NCI-H1092 (cell line): Measurements from ENCODE around the gene INSRR.

Experiments
- DNase-seq: peaks from one replicate; lab custom pipeline; 2025; lab: John Stamatoyannopoulos, UW

INSRR gene

DNA sequence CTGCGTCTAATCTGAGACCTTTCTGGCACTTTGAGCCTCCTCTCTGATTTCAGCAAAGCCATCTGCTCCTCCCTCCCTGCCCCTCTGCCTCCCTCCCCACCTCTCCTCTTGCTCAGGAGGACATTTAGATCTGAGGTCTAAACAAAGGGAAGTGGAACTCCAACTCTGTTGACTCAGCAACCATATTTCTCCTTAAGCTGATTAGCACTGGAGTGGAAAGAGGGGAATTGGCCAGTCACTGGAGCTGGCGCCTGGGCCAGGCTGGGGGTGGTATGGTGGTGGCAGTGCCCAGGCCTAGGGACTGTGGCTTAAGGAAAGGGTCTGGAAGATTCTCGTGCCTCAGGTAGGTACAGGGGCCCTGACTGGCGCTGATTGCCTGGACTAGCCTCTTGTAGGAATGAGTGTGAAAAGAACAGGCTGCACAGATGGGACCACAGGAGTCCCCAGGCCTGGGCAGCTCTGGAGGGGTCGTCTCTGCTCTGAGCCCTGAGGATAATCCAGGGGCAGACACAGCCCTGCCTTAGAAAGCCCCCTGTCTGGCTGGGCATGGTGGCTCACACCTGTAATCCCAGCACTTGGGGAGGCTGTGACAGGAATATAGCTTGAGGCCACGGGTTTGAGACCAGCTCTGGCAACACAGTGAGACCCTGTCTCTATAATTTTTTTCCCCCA is 54.2 kb downstream of the INSRR start:
- peak; percentile 66 for DNase-seq

DNA sequence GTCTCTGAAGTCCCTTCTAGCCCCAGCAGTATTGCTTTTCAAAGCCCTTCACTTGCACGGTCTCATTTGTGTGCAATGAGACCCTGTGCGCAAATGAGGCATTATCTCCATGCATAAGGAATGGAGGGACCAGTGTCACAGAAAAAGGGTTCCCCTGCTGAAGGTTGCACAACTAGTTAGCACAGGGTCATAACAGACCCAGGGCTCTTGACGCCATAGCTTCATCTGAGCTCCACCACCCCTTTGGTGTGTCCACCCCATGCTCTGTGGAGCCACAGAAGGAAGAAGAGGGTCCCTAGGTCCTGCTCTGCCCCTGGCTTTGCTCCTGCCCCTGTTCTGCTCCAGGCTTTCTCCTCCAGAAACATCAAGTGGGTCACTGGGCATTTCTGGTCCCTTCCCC is 54.9 kb downstream of the INSRR start:
- DNase-seq, result no peak

DNA sequence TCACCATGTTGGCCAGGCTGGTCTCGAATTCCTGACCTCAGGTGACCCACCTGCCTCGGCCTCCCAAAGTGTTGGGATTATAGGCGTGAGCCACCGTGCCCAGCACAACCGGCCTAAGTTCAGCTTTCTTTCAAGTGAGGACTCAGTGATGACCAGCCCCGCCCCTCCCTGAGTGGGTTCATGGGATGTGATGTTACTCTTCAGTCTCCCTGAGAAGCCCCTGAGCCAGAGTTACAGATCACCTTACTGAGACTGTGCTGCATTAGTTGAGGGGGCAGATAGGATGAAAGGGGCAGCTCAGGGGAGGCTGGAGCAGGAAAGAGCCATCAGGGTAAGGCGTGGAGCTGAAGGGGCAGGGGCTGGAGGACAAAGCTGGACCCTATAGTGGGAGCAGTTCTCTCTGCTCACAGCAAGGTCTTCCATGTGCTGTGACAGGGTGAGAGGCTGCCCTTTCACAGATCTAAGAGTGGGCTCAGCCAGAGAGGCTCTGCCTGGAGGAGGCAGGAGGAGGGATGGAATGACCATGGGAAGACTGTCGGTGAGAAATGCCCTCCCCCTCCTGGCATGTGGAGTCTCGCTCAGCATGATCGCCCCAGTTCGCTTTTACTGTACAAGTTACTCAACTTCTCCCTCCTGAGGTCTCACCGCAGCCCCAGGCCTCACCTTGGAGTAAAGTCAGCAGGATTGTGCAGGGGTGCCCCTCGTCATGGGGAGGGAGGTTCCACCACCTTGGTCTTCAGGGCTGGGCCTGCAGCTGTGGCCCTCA is 55.6 kb downstream of the INSRR start:
- DNase-seq, result no peak

DNA sequence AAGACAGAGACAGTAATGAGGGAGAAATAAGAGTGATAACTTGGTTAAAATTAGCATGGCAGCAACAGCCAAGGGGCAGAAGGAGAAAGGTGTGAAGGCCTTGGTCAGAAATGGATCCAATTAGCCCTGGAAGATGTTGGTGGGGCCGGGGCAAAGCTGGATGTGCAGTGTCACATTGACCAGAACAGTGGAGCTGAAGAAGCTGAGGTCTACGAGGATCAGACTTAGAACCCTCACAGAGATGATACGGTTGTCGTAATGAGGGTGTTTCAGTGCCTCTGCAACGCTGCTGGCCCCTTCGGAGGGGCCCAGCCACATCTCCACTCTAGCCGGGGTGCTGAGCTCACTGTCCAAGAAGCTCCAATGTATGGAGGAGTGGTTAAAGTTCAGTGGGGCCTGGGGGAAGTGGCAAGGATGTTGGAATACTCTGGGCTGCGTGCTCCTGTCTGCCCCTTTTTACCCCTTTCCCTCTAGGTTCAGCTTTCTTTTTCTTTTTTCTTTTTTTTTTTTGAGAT is 56.4 kb downstream of the INSRR start:
- DNase-seq, result no peak

DNA sequence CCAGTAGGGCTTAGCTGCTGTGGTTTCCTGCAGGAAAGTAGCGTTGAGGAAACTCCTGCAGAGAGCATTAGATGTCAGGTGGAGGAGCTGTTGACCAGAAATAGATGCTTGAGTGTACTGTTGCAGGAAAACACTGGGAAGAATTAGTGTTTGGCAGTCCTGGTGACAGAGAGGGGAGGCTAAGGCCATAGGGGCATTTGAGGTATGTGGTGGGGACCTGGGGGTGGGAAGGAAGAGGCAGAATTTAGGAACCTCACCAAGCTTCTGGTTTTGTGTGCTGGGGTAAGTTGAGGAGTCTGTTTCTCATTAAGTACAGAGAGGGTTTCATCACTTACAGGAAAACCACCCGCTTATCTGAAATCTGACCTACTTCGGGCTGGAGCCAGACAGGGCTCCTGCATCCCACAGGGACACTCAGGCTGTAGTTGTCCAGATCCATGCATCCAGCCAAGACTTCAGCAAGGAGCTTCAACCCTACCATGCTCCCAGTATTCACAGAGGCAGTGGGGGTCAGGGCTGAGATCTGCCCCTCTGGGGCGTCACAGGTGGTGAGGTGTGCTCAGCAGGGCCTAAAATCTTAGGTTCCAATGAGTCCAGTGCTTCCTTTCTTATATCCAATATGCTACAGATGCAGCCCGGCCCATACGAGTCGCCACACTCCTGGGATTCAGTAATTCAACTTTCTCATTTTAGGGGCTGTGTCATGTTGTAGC is 57.4 kb downstream of the INSRR start:
- no peak for DNase-seq

DNA sequence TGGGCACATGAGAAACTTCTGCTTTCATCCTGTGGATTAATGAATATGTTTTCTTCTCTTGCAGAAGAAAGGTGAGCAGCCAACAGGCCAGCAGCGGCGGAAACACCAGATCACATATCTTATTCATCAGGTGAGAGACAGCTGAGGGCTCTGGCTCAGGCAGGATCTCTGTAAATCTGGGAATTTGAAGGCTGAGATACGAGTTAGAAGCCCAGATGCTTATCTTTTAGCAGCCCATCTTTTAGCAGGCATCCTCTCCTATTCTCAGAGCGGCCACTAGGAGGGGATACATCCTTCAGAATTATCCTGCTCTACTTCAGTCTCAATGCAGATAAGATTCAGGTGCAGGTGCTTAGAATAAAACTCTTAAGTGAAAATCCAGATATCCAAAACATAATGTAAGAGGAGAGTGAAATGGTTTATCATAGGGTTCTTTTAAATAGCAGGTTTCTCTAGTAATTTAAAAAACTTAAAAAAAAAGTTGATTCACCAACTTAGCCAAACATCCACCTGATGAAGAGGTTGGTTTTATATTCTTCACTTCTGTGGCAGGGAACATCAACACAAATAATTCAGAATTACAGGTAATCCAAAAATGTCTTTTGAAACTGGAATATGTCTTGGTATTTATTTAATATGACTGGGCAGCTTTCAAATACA is 61.6 kb downstream of the INSRR start:
- peak; percentile 28 for DNase-seq

DNA sequence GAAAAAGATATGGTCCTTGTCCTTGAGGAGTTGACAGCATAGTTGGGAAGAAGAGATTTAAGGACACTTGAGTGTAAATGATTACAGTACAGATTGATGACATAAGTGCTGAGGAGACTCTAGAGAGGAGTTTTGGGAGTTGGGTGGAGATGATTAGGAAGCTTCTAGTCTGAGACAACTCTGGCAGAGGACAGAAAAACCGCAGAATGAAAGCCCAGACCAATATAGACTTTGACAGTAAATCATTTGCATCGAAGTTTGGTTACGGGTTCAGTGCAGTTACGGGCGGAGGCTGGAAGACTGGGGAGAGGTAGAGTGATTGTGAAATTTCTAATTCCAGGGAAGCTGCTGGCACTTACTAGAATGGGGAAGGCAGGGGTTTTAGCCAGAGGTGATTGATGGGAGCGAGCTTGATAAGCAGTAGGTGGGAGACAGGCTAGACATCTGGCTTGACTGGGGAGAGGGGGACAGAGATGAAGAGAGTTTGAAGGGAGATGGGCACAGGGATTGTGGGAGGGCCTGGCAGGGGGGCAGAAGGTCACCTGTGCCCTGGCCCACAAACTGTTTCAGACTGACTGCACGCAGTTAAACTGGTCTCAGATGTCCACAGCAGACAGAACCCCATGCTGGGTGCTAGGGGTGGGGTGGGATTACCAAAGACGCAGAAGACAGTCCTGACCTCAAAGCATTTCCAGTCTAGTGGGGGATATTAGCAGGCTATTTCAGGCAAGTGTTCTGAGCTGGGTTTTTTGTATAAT is 62.4 kb downstream of the INSRR start:
- DNase-seq, result no peak

DNA sequence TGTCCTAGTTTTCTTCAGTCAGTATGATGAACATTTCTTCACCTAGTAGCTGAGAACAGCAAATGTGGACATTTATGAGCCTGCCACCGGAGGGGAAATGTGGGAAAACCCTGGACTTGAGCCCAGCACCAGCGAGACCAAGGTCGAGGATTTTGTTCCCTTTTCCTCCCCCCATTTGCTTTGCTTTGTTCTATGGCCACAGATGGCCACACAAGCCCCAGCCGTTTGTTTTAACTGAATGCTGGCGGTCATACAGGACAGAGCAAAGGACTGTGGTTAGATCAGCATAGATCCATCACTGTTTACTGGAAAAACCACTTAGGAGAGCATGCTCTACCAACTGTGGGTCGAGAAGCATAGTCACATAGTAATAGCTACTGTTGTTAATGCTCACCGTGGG is 63.1 kb downstream of the INSRR start:
- DNase-seq, result no peak

DNA sequence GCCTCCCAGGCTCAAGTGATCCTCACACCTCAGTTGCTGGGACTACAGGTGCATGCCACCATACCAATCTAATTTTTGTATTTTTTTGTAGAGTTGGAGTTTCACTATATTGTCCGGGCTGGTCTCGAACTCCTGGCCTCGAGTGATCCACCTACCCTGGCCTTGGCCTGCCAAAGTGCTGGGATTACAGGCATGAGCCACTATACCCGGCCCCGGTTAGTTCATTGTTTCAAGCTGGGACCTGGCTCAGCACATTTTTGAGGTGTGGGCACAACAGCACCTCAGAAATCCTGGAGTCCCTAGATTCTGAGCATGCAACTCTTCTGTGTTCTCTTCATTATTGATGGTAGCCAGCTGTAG is 63.6 kb downstream of the INSRR start:
- no peak for DNase-seq

DNA sequence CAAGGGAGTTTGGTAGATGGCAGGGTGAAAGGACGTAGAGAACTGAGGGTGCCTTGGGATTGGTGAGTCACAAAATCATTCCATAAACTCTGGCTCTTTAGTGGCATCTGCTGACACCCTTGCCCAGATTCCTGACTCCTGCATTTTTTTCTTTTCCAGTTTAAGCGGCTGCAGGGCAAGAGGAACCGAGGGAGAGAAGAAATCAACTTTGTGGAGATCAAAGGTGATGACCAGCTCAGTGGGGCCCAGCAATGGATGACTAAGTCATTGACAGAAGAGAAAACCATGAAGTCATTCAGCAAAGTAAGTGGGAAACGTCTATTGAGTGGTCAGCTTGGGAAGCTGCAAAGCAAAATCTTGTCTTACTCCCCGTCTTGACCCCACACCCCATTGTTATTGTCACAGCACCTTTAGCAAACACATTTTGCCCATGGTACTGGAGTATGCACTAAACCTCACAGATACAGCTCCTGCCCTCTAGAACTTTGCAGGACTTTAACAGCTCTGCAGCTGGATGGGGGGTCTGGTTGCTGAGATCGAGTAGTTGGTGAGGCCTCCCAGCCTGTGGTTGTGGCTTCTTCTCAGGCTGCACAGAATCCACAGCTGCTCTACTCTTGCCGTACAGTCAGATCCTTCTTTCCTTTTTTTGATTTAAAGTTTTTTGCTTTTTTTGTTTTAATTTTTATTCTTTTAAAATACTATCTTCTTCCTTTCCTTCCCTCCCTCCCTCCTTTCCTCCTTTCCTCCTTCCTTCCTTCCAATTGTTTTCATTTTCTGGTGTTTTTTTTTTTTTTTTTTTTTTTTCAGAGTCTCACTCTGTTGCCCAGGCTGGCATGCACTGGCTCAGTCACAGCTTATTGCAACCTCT is 64.2 kb downstream of the INSRR start:
- no peak for DNase-seq
